Endothelial cell of umbilical vein (primary cell): ENCODE measurements around the gene ATG10. TPM values are rescaled to one million over a fixed set of nuclear protein-coding genes. Genes with fewer than 3 reads are reported as not detected.

Source experiments
- BruUV-seq: library from RNA; stranded (reverse); fragments of 400-500 nt; replicated peaks from 2 replicates; lab custom pipeline; 2021; lab: Mats Ljungman, UMichigan
- CTCF ChIA-PET: fragments of 300-600, 350-600 bp; sonication (Branson Sonifier 250); formaldehyde crosslinking; loops from one replicate; lab custom pipeline; 2021; ENCODE audit warnings: antibody characterized with exemption, inconsistent platforms; lab: Charles Lee
- POLR2A ChIA-PET: fragments of 300-600, 350-600 bp; sonication (Branson Sonifier 250); formaldehyde crosslinking; loops from one replicate; lab custom pipeline; 2021; ENCODE audit warnings: antibody characterized with exemption, inconsistent platforms; lab: Charles Lee
- DNase-seq: peaks from one replicate; pipeline ENCODE4 v3.0.0-alpha.2; 2011; ENCODE audit warnings: low read depth, low spot score
- FAIRE-seq: peaks from 2 replicates; lab custom pipeline; 2011; peaks lifted over from hg19 to GRCh38; lab: Jason Lieb, UNC
- H2AFZ ChIP-seq: 2 replicates; pipeline ENCODE4 v1.6.0; 2012; ENCODE audit warnings: low read depth, low read length, control low read depth, inconsistent platforms
- H3K27ac ChIP-seq: 2 replicates; pipeline ENCODE4 v1.5.1; 2011; ENCODE audit warnings: low read depth, mild to moderate bottlenecking, control low read depth, low read length, moderate library complexity; ENCODE audit not compliant: insufficient read depth
- H3K27me3 ChIP-seq, 2 experiments: 2 replicates each; pipeline versions ENCODE4 v1.6.0 to v1.6.1; 2011; ENCODE audit warnings: low read length in 2 of 2, mixed read lengths in 1 of 2; ENCODE audit not compliant: control insufficient read depth in 2 of 2, insufficient read depth in 2 of 2
- H3K36me3 ChIP-seq, 2 experiments: 2 replicates in 1 of 2; 3 replicates in 1 of 2; pipeline ENCODE4 v1.5.1; 2011; ENCODE audit warnings: low read length in 2 of 2, mild to moderate bottlenecking in 1 of 2, moderate library complexity in 1 of 2; ENCODE audit not compliant: control insufficient read depth in 2 of 2, insufficient read depth in 2 of 2; ENCODE audit errors: extremely low read depth in 1 of 2
- H3K4me1 ChIP-seq: 3 replicates; pipeline ENCODE4 v1.5.1; 2011; ENCODE audit warnings: mild to moderate bottlenecking, low read length; ENCODE audit not compliant: control insufficient read depth, insufficient read depth; ENCODE audit errors: extremely low read depth
- H3K4me2 ChIP-seq: 2 replicates; pipeline ENCODE4 v1.6.1; 2011; ENCODE audit warnings: low read length, control low read depth, mixed read lengths; ENCODE audit not compliant: insufficient read depth
- H3K4me3 ChIP-seq, 3 experiments: fragments of 200-600 bp in 1 of 3; sonication (generic), shearing (Covaris generic) in 1 of 3; replicated peaks in 1 of 3; 2 replicates each; pipeline ENCODE4 v1.5.1; 2011 to 2016; ENCODE audit warnings: control low read depth in 3 of 3, low read length in 3 of 3, mild to moderate bottlenecking in 2 of 3, inconsistent platforms in 1 of 3, low read depth in 1 of 3, moderate library complexity in 1 of 3; ENCODE audit not compliant: insufficient read depth in 1 of 3
- H3K79me2 ChIP-seq: 2 replicates; pipeline ENCODE4 v1.6.0; 2012; ENCODE audit warnings: low read length, inconsistent platforms; ENCODE audit not compliant: control insufficient read depth, insufficient read depth
- H3K9ac ChIP-seq: replicated peaks from 2 replicates; pipeline ENCODE3; 2011; ENCODE audit warnings: low read length, control low read depth; ENCODE audit not compliant: insufficient read depth; ENCODE audit errors: extremely low read depth
- H3K9me1 ChIP-seq: replicated peaks from 3 replicates; pipeline ENCODE4 v1.6.0; 2011; ENCODE audit warnings: mild to moderate bottlenecking, low read length; ENCODE audit not compliant: control insufficient read depth, insufficient read depth; ENCODE audit errors: extremely low read depth
- H3K9me3 ChIP-seq: replicated peaks from 2 replicates; pipeline ENCODE4 v1.5.1; 2012; ENCODE audit warnings: low read length, inconsistent platforms; ENCODE audit not compliant: control insufficient read depth, insufficient read depth
- H4K20me1 ChIP-seq: replicated peaks from 2 replicates; pipeline ENCODE3; 2011; ENCODE audit warnings: mild to moderate bottlenecking, low read length; ENCODE audit not compliant: control insufficient read depth, insufficient read depth; ENCODE audit errors: extremely low read depth
- EZH2 ChIP-seq: IDR thresholded peaks from 2 replicates; pipeline ENCODE4 v1.6.1; 2012; ENCODE audit warnings: borderline replicate concordance, low read depth, mild to moderate bottlenecking, moderate library complexity, low read length, inconsistent platforms; ENCODE audit not compliant: severe bottlenecking
- FOS ChIP-seq: IDR thresholded peaks from 2 replicates; pipeline ENCODE4 v1.6.1; 2011; ENCODE audit warnings: mild to moderate bottlenecking, low read length, moderate library complexity, borderline replicate concordance; ENCODE audit not compliant: insufficient read depth
- MYC ChIP-seq: IDR thresholded peaks from one replicate; pipeline ENCODE4 v1.6.1; 2011; ENCODE audit warnings: mild to moderate bottlenecking, low read depth, low read length
- POLR2AphosphoS5 ChIP-seq: IDR thresholded peaks from 2 replicates; pipeline ENCODE4 v1.6.1; 2012; ENCODE audit warnings: low read depth, mild to moderate bottlenecking, control low read depth, low read length, moderate library complexity; ENCODE audit not compliant: insufficient read depth
- dilution Hi-C: fragments of 300-500 bp; cut with MboI; formaldehyde crosslinking; loops from one replicate; pipeline ENCODE4 v1.15.0; 2019; ENCODE audit warnings: low sequenced_read_pairs; ENCODE audit not compliant: extremely low pct_ligation_motif_present
- intact Hi-C: fragments of 100-400 bp; cut with micrococcal nuclease; formaldehyde crosslinking; loops from one replicate; pipeline ENCODE4 v1.10.0; 2022
- polyA plus RNA-seq, 4 experiments: library from polyadenylated mRNA; depleted of rRNA in 3 of 4; stranded (reverse) in 3 of 4; unstranded in 1 of 4; fragments of >200 nt; gene quantifications; 2 replicates each; pipeline versions ENCODE4 v1.2.1 to v1.2.3, GENCODE V29; 2011 to 2012; ENCODE audit warnings: missing spikeins in 1 of 4
- small RNA-seq: library from RNA; depleted of rRNA; stranded (forward); fragments of <200 nt; gene quantifications from one replicate; pipeline ENCODE3, GENCODE V24; 2012; ENCODE audit warnings: low replicate concordance, low read depth; ENCODE audit not compliant: insufficient read depth, insufficient read length
- total RNA-seq: library from RNA; stranded (reverse); gene quantifications from 2 replicates; pipeline ENCODE4 v1.2.3, GENCODE V29; 2021

ATG10 gene
- total and polyA plus RNA-seq, 2 donors (not counting 3 experiments of a cell fraction or from before 2014, with no cell fraction given) = 1.6 to 3.9 TPM

GRCh38 chr5:82301190-82301589 lies 329.4 kb downstream of the ATG10 start:
- H3K36me3 ChIP-seq = no peaks in the 10 kb centered on the region
- ChIA-PET CTCF (no interaction called here), POLR2A (no interaction called here)
- no peaks in the 10 kb centered on the region for H3K9me1 ChIP-seq
- H3K79me2 ChIP-seq = no peaks in the 10 kb centered on the region
- dilution Hi-C loops = no loop called here
- no peak overlapping the region for H3K4me3 ChIP-seq
- no peak overlapping the region for H3K9ac ChIP-seq
- H3K27ac ChIP-seq = no peak overlapping the region
- BruUV-seq = no TSS peak
- H3K27me3 ChIP-seq = peaks cover 0 to 6% of the 10 kb centered on the region in 2 experiments
- H3K4me1 ChIP-seq = no peaks in the 10 kb centered on the region
- TF ChIP-seq FOS = no peak
- no peak for TF ChIP-seq MYC
- TF ChIP-seq POLR2AphosphoS5 = no peak
- TF ChIP-seq EZH2 = no peak
- no peak overlapping the region for H2AFZ ChIP-seq
- FAIRE-seq = no peak
- no peaks in the 10 kb centered on the region for H4K20me1 ChIP-seq
- intact Hi-C loops = no loop called here
- DNase-seq = no peak
- H3K4me2 ChIP-seq = no peak overlapping the region
- no peaks in the 10 kb centered on the region for H3K9me3 ChIP-seq

Small RNAs within 50 kb of the gene (small RNA-seq; reads per million reads assigned to genes)
- not detected for gene AC010598.1
- not detected for gene RN7SL378P

Other genes starting within 250 kb of the ATG10 start
- gene SSBP2, start 220.9 kb upstream of the ATG10 start, total RNA-seq = 7.9 and 9.6 TPM in 2 replicates
- 11.3 and 11.5 TPM in 2 replicates for gene SSBP2, start 220.9 kb upstream of the ATG10 start, polyA plus RNA-seq